HEK293 (cell line): ENCODE measurements around the gene ASTN2.

Experiments
- CTCF ChIA-PET: fragments of 350-600 bp; formaldehyde crosslinking; extraction: SDS; loops from one replicate; lab custom pipeline; 2021; ENCODE audit warnings: antibody characterized with exemption; lab: Yijun Ruan, JAX
- POLR2A ChIA-PET: fragments of 300-600 bp; formaldehyde crosslinking; extraction: SDS; loops from one replicate; lab custom pipeline; 2020; ENCODE audit warnings: antibody characterized with exemption, inconsistent platforms; lab: Yijun Ruan, JAX
- H3K27ac ChIP-seq: fragments of 200-500 bp; sonication (Bioruptor generic); 2 replicates; pipeline ENCODE4 v1.5.1; 2014; ENCODE audit warnings: low read depth, low read length, control low read depth, inconsistent platforms; ENCODE audit errors: extremely low read depth
- H3K36me3 ChIP-seq, 2 experiments: fragments of 200-500 bp in 1 of 2; sonication (Bioruptor generic) in 1 of 2; 1 replicate in 1 of 2; 2 replicates in 1 of 2; pipeline ENCODE4 v1.5.1; 2014 to 2017; ENCODE audit warnings: inconsistent platforms in 2 of 2, low read length in 2 of 2; ENCODE audit not compliant: control insufficient read depth in 2 of 2, insufficient read depth in 1 of 2
- H3K4me1 ChIP-seq: fragments of 200-500 bp; sonication (Bioruptor generic); 2 replicates; pipeline ENCODE4 v1.5.1; 2014; ENCODE audit warnings: mild to moderate bottlenecking, low read length, inconsistent platforms; ENCODE audit not compliant: control insufficient read depth, insufficient read depth
- H3K4me3 ChIP-seq: 2 replicates; pipeline ENCODE4 v1.5.1; 2011; ENCODE audit warnings: low read depth, mild to moderate bottlenecking, control low read depth, low read length, moderate library complexity
- H3K9me3 ChIP-seq: fragments of 200-500 bp; sonication (Bioruptor generic); 2 replicates; pipeline ENCODE4 v1.5.1; 2014; ENCODE audit warnings: low read depth, low read length, inconsistent platforms; ENCODE audit not compliant: control insufficient read depth, insufficient read depth
- CTCF ChIP-seq: fragments of 450-650 bp; formaldehyde crosslinking; IDR thresholded peaks from 2 replicates; pipeline ENCODE4 v1.5.1; 2016; ENCODE audit warnings: missing biosample characterization, missing genetic modification characterization
- FEZF1 ChIP-seq: fragments of 450-650 bp; formaldehyde crosslinking; IDR thresholded peaks from 2 replicates; pipeline ENCODE4 v1.5.1; 2016; ENCODE audit warnings: missing biosample characterization, missing genetic modification characterization
- GLIS2 ChIP-seq: fragments of 450-650 bp; formaldehyde crosslinking; IDR thresholded peaks from 2 replicates; pipeline ENCODE4 v1.5.1; 2016; ENCODE audit warnings: missing biosample characterization, missing genetic modification characterization
- KLF1 ChIP-seq: fragments of 450-650 bp; formaldehyde crosslinking; IDR thresholded peaks from 2 replicates; pipeline ENCODE4 v1.5.1; 2016; ENCODE audit warnings: missing biosample characterization, missing genetic modification characterization
- KLF8 ChIP-seq: fragments of 450-650 bp; formaldehyde crosslinking; IDR thresholded peaks from 2 replicates; pipeline ENCODE4 v1.5.1; 2016; ENCODE audit warnings: missing biosample characterization, missing genetic modification characterization
- TRIM28 ChIP-seq: IDR thresholded peaks from 2 replicates; pipeline ENCODE4 v1.6.1; 2011; ENCODE audit warnings: low read length, control low read depth, borderline replicate concordance
- ZBTB48 ChIP-seq: fragments of 450-650 bp; formaldehyde crosslinking; IDR thresholded peaks from 2 replicates; pipeline ENCODE4 v1.5.1; 2016; ENCODE audit warnings: missing biosample characterization, missing genetic modification characterization
- ZNF132 ChIP-seq: fragments of 450-650 bp; formaldehyde crosslinking; IDR thresholded peaks from 2 replicates; pipeline ENCODE4 v1.5.1; 2017; ENCODE audit warnings: missing biosample characterization, missing genetic modification characterization, borderline replicate concordance
- ZNF146 ChIP-seq: fragments of 450-650 bp; formaldehyde crosslinking; IDR thresholded peaks from 2 replicates; pipeline ENCODE4 v1.5.1; 2016; ENCODE audit warnings: missing biosample characterization, missing genetic modification characterization
- ZNF174 ChIP-seq: fragments of 450-650 bp; formaldehyde crosslinking; IDR thresholded peaks from 2 replicates; pipeline ENCODE4 v1.5.0; 2017; ENCODE audit warnings: missing biosample characterization, mild to moderate bottlenecking, missing genetic modification characterization
- ZNF2 ChIP-seq: fragments of 450-650 bp; formaldehyde crosslinking; IDR thresholded peaks from 2 replicates; pipeline ENCODE4 v1.5.1; 2016; ENCODE audit warnings: missing biosample characterization, missing genetic modification characterization
- ZNF280D ChIP-seq: fragments of 450-650 bp; formaldehyde crosslinking; IDR thresholded peaks from 2 replicates; pipeline ENCODE4 v1.5.1; 2016; ENCODE audit warnings: missing biosample characterization, missing genetic modification characterization
- ZNF335 ChIP-seq: fragments of 450-650 bp; formaldehyde crosslinking; conservative IDR thresholded peaks from 2 replicates; pipeline ENCODE4 v1.5.1; 2016; ENCODE audit warnings: missing biosample characterization, missing genetic modification characterization
- ZNF394 ChIP-seq: fragments of 450-650 bp; formaldehyde crosslinking; IDR thresholded peaks from 2 replicates; pipeline ENCODE4 v1.5.1; 2016; ENCODE audit warnings: missing biosample characterization, missing genetic modification characterization, mild to moderate bottlenecking, moderate library complexity, borderline replicate concordance
- ZNF473 ChIP-seq: fragments of 450-650 bp; formaldehyde crosslinking; IDR thresholded peaks from 2 replicates; pipeline ENCODE4 v1.5.1; 2017; ENCODE audit warnings: missing biosample characterization, missing genetic modification characterization
- ZNF654 ChIP-seq: fragments of 450-650 bp; formaldehyde crosslinking; IDR thresholded peaks from 2 replicates; pipeline ENCODE4 v1.5.1; 2016; ENCODE audit warnings: low read depth, missing biosample characterization, missing genetic modification characterization
- ZNF664 ChIP-seq: fragments of 450-650 bp; formaldehyde crosslinking; IDR thresholded peaks from 2 replicates; pipeline ENCODE4 v1.5.1; 2016; ENCODE audit warnings: missing biosample characterization, missing genetic modification characterization
- ZNF670 ChIP-seq: fragments of 450-650 bp; formaldehyde crosslinking; IDR thresholded peaks from 2 replicates; pipeline ENCODE4 v1.5.1; 2016; ENCODE audit warnings: missing biosample characterization, missing genetic modification characterization, low read depth
- TF ChIP-seq, protein P1 (sequence below): fragments of 450-650 bp; IDR thresholded peaks from 2 replicates; pipeline ENCODE4 v1.5.1; 2018; ENCODE audit warnings: missing biosample characterization, mild to moderate bottlenecking, missing genetic modification characterization
- TF ChIP-seq, protein P2 (sequence below): fragments of 450-650 bp; formaldehyde crosslinking; conservative IDR thresholded peaks from 2 replicates; pipeline ENCODE4 v1.5.1; 2016; ENCODE audit warnings: low read depth, missing biosample characterization, missing genetic modification characterization

Gene ASTN2

DNA sequence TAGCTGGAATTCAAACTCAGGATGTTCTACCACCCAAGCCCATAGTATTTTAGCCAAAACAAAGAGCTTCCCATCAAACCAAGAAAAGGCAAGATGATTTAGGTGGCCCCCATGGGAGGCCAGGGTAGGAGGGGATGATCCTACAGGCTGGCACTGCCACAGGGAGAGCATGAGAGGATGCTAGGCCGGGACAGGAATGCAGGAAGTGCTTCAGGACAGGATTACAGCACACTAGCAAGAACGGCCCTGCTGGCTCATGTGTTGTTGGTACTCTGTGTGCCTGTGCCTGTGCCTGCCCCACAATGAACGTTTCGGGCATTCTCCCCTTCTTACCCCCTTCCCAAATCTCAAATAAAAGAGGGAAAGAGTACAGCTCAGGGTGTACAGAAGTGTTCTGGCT lies 838.5 kb downstream of the ASTN2 start:
- CTCF ChIA-PET, result interaction anchor here (0.6 to 7.6 kb wide), 8 partner anchors 13 to 983 kb away, joined by 3 to 71 read pairs (median 5); no protein-coding TSS in a partner anchor

DNA sequence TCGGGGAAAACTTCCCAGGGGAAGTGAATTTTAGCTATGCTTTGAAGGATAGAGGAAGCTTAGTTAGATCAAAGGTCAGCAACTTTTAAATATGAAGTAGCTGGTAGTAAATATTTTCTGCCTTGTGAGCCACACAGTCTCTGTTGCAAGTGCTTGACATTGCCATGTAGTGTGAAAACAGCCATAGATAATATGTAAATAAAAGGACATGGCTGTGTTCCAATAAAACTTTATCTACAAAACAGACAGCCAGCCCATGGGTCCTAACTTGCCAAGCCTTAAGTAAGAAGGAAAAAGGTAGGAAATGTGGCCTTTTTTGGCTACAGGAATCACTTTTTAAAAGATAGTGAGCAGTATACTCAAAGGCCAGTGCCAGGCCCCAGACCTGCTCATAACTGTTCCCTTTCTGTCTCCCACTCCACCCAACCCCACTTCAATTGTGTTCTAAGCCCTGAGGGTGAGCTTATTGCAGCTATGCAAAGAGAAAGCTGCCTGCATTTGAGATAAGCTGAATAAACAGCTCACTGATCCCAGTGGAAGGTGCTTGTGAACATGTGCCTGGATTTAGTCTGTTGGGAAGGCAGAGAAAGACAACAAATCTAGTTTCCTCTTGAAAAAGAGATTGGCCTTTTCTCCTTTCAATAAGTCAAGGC lies 840.7 kb downstream of the ASTN2 start:
- Histone ChIP-seq H3K4me1 (peaks cover 4% of the 10 kb centered on the region), H3K27ac (peak overlapping the region; percentile 48), H3K9me3 (no peaks in the 10 kb centered on the region), H3K4me3 (no peak overlapping the region), H3K36me3 (no peaks in the 10 kb centered on the region)
- POLR2A ChIA-PET, result no interaction called here
- TF ChIP-seq, protein P1, sequence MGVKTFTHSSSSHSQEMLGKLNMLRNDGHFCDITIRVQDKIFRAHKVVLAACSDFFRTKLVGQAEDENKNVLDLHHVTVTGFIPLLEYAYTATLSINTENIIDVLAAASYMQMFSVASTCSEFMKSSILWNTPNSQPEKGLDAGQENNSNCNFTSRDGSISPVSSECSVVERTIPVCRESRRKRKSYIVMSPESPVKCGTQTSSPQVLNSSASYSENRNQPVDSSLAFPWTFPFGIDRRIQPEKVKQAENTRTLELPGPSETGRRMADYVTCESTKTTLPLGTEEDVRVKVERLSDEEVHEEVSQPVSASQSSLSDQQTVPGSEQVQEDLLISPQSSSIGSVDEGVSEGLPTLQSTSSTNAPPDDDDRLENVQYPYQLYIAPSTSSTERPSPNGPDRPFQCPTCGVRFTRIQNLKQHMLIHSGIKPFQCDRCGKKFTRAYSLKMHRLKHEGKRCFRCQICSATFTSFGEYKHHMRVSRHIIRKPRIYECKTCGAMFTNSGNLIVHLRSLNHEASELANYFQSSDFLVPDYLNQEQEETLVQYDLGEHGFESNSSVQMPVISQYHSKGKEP (tag by site-specific recombination), result peak; percentile 85
- TF ChIP-seq FEZF1 (peak; percentile 26; the same call in 1 of the 2 replicates), ZNF132 (tag by site-specific recombination) (no peak), TRIM28 (peak; percentile 63), KLF8 (tag by site-specific recombination) (no peak)
- CTCF ChIA-PET, result interaction anchor here (0.7 to 7.6 kb wide), 7 partner anchors 22 to 981 kb away, joined by 3 to 71 read pairs (median 5); no protein-coding TSS in a partner anchor

More for the DNA sequence above, 838.5 kb downstream of the ASTN2 start:
- H3K9me3 ChIP-seq, result no peaks in the 10 kb centered on the region
- POLR2A ChIA-PET, result no interaction called here
- no peak overlapping the region for H3K4me3 ChIP-seq
- peaks cover 4% of the 10 kb centered on the region for H3K4me1 ChIP-seq
- no peak for TF ChIP-seq ZNF670 (tag by site-specific recombination)
- no peak for TF ChIP-seq KLF1 (tag by site-specific recombination)
- TF ChIP-seq ZNF473, result no peak
- no peak for TF ChIP-seq ZNF146
- no peak for TF ChIP-seq GLIS2 (tag by site-specific recombination)
- no peak for TF ChIP-seq ZNF2
- TF ChIP-seq, protein P2, sequence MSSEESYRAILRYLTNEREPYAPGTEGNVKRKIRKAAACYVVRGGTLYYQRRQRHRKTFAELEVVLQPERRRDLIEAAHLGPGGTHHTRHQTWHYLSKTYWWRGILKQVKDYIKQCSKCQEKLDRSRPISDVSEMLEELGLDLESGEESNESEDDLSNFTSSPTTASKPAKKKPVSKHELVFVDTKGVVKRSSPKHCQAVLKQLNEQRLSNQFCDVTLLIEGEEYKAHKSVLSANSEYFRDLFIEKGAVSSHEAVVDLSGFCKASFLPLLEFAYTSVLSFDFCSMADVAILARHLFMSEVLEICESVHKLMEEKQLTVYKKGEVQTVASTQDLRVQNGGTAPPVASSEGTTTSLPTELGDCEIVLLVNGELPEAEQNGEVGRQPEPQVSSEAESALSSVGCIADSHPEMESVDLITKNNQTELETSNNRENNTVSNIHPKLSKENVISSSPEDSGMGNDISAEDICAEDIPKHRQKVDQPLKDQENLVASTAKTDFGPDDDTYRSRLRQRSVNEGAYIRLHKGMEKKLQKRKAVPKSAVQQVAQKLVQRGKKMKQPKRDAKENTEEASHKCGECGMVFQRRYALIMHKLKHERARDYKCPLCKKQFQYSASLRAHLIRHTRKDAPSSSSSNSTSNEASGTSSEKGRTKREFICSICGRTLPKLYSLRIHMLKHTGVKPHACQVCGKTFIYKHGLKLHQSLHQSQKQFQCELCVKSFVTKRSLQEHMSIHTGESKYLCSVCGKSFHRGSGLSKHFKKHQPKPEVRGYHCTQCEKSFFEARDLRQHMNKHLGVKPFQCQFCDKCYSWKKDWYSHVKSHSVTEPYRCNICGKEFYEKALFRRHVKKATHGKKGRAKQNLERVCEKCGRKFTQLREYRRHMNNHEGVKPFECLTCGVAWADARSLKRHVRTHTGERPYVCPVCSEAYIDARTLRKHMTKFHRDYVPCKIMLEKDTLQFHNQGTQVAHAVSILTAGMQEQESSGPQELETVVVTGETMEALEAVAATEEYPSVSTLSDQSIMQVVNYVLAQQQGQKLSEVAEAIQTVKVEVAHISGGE (tag by site-specific recombination), result no peak
- TF ChIP-seq ZNF174 (tag by site-specific recombination), result no peak
- no peak overlapping the region for H3K27ac ChIP-seq
- H3K36me3 ChIP-seq, result no peaks in the 10 kb centered on the region

- Histone ChIP-seq H3K4me3 (no peak overlapping the region), H3K27ac (no peak overlapping the region), H3K4me1 (peaks cover 4% of the 10 kb centered on the region), H3K9me3 (no peaks in the 10 kb centered on the region), H3K36me3 (no peaks in the 10 kb centered on the region)
- CTCF ChIA-PET, result interaction anchor here (0.6 to 7.6 kb wide), 39 partner anchors 9 to 1692 kb away, joined by 3 to 71 read pairs (median 3); no protein-coding TSS in a partner anchor
- POLR2A ChIA-PET, result no interaction called here
- 0 out of 2 replicates have a peak, but pooled peaks have one; percentile 37 for TF ChIP-seq TRIM28
- peak; percentile 80 for TF ChIP-seq ZNF654 (tag by site-specific recombination)
- TF ChIP-seq ZNF664, result no peak
- TF ChIP-seq ZNF394 (tag by site-specific recombination), result peak; percentile 56; the same call in 1 of the 2 replicates
- TF ChIP-seq CTCF (tag by site-specific recombination), result peak; percentile 80
- no peak for TF ChIP-seq ZBTB48 (tag by site-specific recombination)
- TF ChIP-seq ZNF335 (tag by site-specific recombination), result peak; percentile 68
- no peak for TF ChIP-seq ZNF280D (tag by site-specific recombination)
Observed at GRCh38 chr9:116572095-116572748, 842.6 kb downstream of the ASTN2 start.
